Endothelial cell of umbilical vein (primary cell): ENCODE data around the gene HOXA3.

Experiments used
- CTCF ChIP-seq, 2 donors: IDR thresholded peaks; 1 replicate in 1 of 2; 2 replicates in 1 of 2; pipeline ENCODE4 v1.5.1; 2011; ENCODE audit warnings: low read length in 2 of 2, mild to moderate bottlenecking in 2 of 2, moderate library complexity in 2 of 2, control low read depth in 1 of 2, inconsistent platforms in 1 of 2, low read depth in 1 of 2; ENCODE audit not compliant: insufficient read depth in 1 of 2; ENCODE audit errors: extremely low read depth in 1 of 2
- EZH2 ChIP-seq: IDR thresholded peaks from 2 replicates; pipeline ENCODE4 v1.6.1; 2012; ENCODE audit warnings: borderline replicate concordance, low read depth, mild to moderate bottlenecking, moderate library complexity, low read length, inconsistent platforms; ENCODE audit not compliant: severe bottlenecking
- GATA2 ChIP-seq: IDR thresholded peaks from 2 replicates; pipeline ENCODE4 v1.7.0; 2011; ENCODE audit warnings: low read depth, mild to moderate bottlenecking, moderate library complexity, mixed read lengths, low read length; ENCODE audit not compliant: insufficient read length, insufficient read depth
- POLR2A ChIP-seq: IDR thresholded peaks from 2 replicates; pipeline ENCODE4 v1.6.1; 2012; ENCODE audit warnings: low read depth, mild to moderate bottlenecking, control low read depth, low read length
- POLR2AphosphoS5 ChIP-seq: IDR thresholded peaks from 2 replicates; pipeline ENCODE4 v1.6.1; 2012; ENCODE audit warnings: low read depth, mild to moderate bottlenecking, control low read depth, low read length, moderate library complexity; ENCODE audit not compliant: insufficient read depth

GRCh38 chr7:27137640-27138315 lies 14.6 kb downstream of the HOXA3 start:
- TF ChIP-seq CTCF (IDR thresholded peaks at IDR 0.05; ENCODE audit: extremely low read depth in 1 of 2, insufficient read depth in 1 of 2, low read depth in 1 of 2, low read length in 2 of 2) (no peak), POLR2AphosphoS5 (no peak), POLR2A (no peak), EZH2 (no peak), GATA2 (no peak)
